B cell (primary cell): ENCODE results near the gene C10orf105.

Experiments used
- EZH2 ChIP-seq: IDR thresholded peaks from 2 replicates; pipeline ENCODE4 v1.6.1; 2012; ENCODE audit warnings: borderline replicate concordance, low read depth, mild to moderate bottlenecking, moderate library complexity, low read length; ENCODE audit not compliant: insufficient read depth, poor library complexity, severe bottlenecking
- TF ChIP-seq, protein P1 (sequence below): fragments of 200-600 bp; IDR thresholded peaks from one replicate; pipeline ENCODE4 v1.8.0; 2022; ENCODE audit warnings: antibody characterized with exemption, mild to moderate bottlenecking

DNA sequence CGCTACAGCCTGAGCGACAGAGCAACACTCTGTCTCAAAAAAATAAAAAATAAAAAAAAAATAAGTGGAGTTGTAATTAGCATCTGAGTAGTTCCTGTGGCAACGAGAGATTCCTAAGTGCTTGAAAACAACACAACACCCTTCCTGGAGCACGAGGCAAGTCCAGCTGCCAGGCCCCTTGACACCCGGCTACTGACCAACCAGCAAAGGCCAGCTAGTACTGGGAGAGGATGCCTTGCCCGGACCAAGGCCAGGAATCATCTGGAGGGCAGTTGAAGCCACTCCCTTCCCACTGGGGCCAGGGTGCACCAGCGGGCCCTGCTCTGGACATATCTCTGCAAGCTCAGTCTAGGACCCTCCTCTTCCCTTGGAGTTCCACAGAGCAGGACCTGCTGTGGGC, 536 bp downstream of the C10orf105 start:
- TF ChIP-seq, protein P1, sequence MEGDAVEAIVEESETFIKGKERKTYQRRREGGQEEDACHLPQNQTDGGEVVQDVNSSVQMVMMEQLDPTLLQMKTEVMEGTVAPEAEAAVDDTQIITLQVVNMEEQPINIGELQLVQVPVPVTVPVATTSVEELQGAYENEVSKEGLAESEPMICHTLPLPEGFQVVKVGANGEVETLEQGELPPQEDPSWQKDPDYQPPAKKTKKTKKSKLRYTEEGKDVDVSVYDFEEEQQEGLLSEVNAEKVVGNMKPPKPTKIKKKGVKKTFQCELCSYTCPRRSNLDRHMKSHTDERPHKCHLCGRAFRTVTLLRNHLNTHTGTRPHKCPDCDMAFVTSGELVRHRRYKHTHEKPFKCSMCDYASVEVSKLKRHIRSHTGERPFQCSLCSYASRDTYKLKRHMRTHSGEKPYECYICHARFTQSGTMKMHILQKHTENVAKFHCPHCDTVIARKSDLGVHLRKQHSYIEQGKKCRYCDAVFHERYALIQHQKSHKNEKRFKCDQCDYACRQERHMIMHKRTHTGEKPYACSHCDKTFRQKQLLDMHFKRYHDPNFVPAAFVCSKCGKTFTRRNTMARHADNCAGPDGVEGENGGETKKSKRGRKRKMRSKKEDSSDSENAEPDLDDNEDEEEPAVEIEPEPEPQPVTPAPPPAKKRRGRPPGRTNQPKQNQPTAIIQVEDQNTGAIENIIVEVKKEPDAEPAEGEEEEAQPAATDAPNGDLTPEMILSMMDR: no peak
- TF ChIP-seq EZH2: no peak
